ENCODE data around the gene GPS2.

Gene GPS2

GRCh38 chr17:7318121-7318860 lies 3.1 kb upstream of the GPS2 start:
- DNase-seq (ENCODE audit: low spot score) = no peak

GRCh38 chr17:7317161-7317803 lies 2.1 kb upstream of the GPS2 start:
- no peak for DNase-seq (ENCODE audit: low spot score)

- no peak for DNase-seq (ENCODE audit: low spot score)
These were observed 543 bp upstream of the GPS2 start for GRCh38 chr17:7315570-7316235.

GRCh38 chr17:7313890-7314718 lies 1.1 kb downstream of the GPS2 start:
- no peak for DNase-seq (ENCODE audit: low spot score)

GRCh38 chr17:7313088-7313889 lies 1.9 kb downstream of the GPS2 start:
- DNase-seq (ENCODE audit: low spot score) = no peak

GRCh38 chr17:7312432-7313087 lies 2.6 kb downstream of the GPS2 start:
- no peak for DNase-seq (ENCODE audit: low spot score)

- no peak for DNase-seq (ENCODE audit: low spot score)
These were observed 4.0 kb downstream of the GPS2 start for GRCh38 chr17:7311110-7311705.

GRCh38 chr17:7309628-7310027 lies 5.5 kb downstream of the GPS2 start:
- DNase-seq (ENCODE audit: low spot score) = no peak

GRCh38 chr17:7308625-7309433 lies 6.3 kb downstream of the GPS2 start:
- DNase-seq (ENCODE audit: low spot score) = peak; percentile 77

- no peak for DNase-seq (ENCODE audit: low spot score)
These were observed 7.2 kb downstream of the GPS2 start for GRCh38 chr17:7307686-7308624.

- DNase-seq (ENCODE audit: low spot score) = peak; percentile 100
These were observed 8.1 kb downstream of the GPS2 start, which contains the start of gene EIF5A for GRCh38 chr17:7306911-7307685. Gene EIF5A, plus strand, starts transcription at chr17:7307628. Its CDS starts 2,008 bp downstream, at chr17:7309636.

GRCh38 chr17:7304179-7304578 lies 11.0 kb downstream of the GPS2 start:
- DNase-seq (ENCODE audit: low spot score) = no peak

GRCh38 chr17:7296189-7296861 lies 18.8 kb downstream of the GPS2 start:
- DNase-seq (ENCODE audit: low spot score) = peak; percentile 81

- DNase-seq (ENCODE audit: low spot score) = no peak
These were observed 19.7 kb downstream of the GPS2 start for GRCh38 chr17:7295230-7296180.

- DNase-seq (ENCODE audit: low spot score) = peak; percentile 75
These were observed 20.5 kb downstream of the GPS2 start, which contains the start of gene YBX2 for GRCh38 chr17:7294614-7295153. Gene YBX2, minus strand, starts transcription at chr17:7294639. Its CDS starts 139 bp downstream, at chr17:7294500.

All from SK-N-DZ (cell line).